Astrocyte of the spinal cord (primary cell): ENCODE results near the gene CERS3.

Source experiments
- DNase-seq: peaks from one replicate; pipeline ENCODE4 v3.0.0; 2011; ENCODE audit warnings: low read depth, low spot score
- H3K4me3 ChIP-seq: 2 replicates; pipeline ENCODE4 v1.5.1; 2011; ENCODE audit warnings: low read depth, mild to moderate bottlenecking, low read length, moderate library complexity
- CTCF ChIP-seq: IDR thresholded peaks from 2 replicates; pipeline ENCODE4 v1.5.1; 2012; ENCODE audit warnings: low read depth, mild to moderate bottlenecking, low read length, inconsistent platforms
- in situ Hi-C: cut with HindIII; loops from 2 replicates; pipeline ENCODE4 v1.10.0; 2017; ENCODE audit warnings: low sequenced_read_pairs

Gene CERS3

GRCh38 chr15:100528833-100529428, at the start of gene CERS3:
TSS of gene CERS3 (minus strand) at chr15:100528950. CDS start at chr15:100501849, 27,101 bp downstream.
- DNase-seq, result no peak
- in situ Hi-C loops, result no loop called here
- no peak for TF ChIP-seq CTCF
- no peak within 1 kb of the TSS for H3K4me3 ChIP-seq

- no peak for DNase-seq
- H3K4me3 ChIP-seq, result no peak overlapping the region
- in situ Hi-C loops, result no loop called here
- TF ChIP-seq CTCF, result no peak
These were observed 44.8 kb upstream of the CERS3 start for GRCh38 chr15:100573526-100573925.

- DNase-seq, result peak; percentile 31
- in situ Hi-C loops, result no loop called here
- TF ChIP-seq CTCF, result peak; percentile 25
- no peak overlapping the region for H3K4me3 ChIP-seq
These were observed 43.7 kb upstream of the CERS3 start for GRCh38 chr15:100572362-100572983.

- DNase-seq, result no peak
- no peak overlapping the region for H3K4me3 ChIP-seq
- no peak for TF ChIP-seq CTCF
- in situ Hi-C loops, result no loop called here
These were observed 42.9 kb upstream of the CERS3 start for GRCh38 chr15:100571592-100572167.

- in situ Hi-C loops, result no loop called here
- no peak overlapping the region for H3K4me3 ChIP-seq
- DNase-seq, result no peak
- no peak for TF ChIP-seq CTCF
These were observed 42.1 kb upstream of the CERS3 start for GRCh38 chr15:100570735-100571313.

GRCh38 chr15:100570275-100570674, 41.5 kb upstream of the CERS3 start:
- no peak overlapping the region for H3K4me3 ChIP-seq
- DNase-seq, result no peak
- no peak for TF ChIP-seq CTCF
- in situ Hi-C loops, result no loop called here
